Panc1 (cell line): ENCODE data around the gene RSU1. TPM values are rescaled to one million over a fixed set of nuclear protein-coding genes. Genes with fewer than 3 reads are reported as not detected.

Experiments used
- ATAC-seq: fragments of 200-7000 bp; cut with Tn5 transposase; 2 replicates; pipeline ENCODE4 v1.9.1; 2020; ENCODE audit warnings: mild to moderate bottlenecking, moderate library complexity
- BruUV-seq: library from RNA; stranded (reverse); fragments of 400-500 nt; replicated peaks from 2 replicates; lab custom pipeline; 2021; lab: Mats Ljungman, UMichigan
- CTCF ChIA-PET: fragments of 300-600 bp; sonication (Branson Sonifier 250); formaldehyde crosslinking; loops from one replicate; lab custom pipeline; 2022; ENCODE audit warnings: antibody characterized with exemption; lab: Charles Lee
- POLR2A ChIA-PET: fragments of 300-600 bp; sonication (Branson Sonifier 250); formaldehyde crosslinking; loops from one replicate; lab custom pipeline; 2022; ENCODE audit warnings: antibody characterized with exemption; lab: Charles Lee
- DNase-seq: peaks from one replicate; pipeline ENCODE4 v3.0.0-alpha.2; 2010; ENCODE audit warnings: low read depth, low spot score
- H3K27ac ChIP-seq: 2 replicates; pipeline ENCODE4 v1.5.1; 2011; ENCODE audit warnings: mild to moderate bottlenecking, low read length, inconsistent platforms
- H3K27me3 ChIP-seq: fragments of 200-500 bp; sonication (Bioruptor generic); 2 replicates; pipeline ENCODE4 v1.6.0; 2014; ENCODE audit warnings: low read length, inconsistent platforms; ENCODE audit not compliant: control insufficient read depth, insufficient read depth
- H3K36me3 ChIP-seq: fragments of 200-500 bp; sonication (Bioruptor generic); 2 replicates; pipeline ENCODE4 v1.5.1; 2014; ENCODE audit warnings: inconsistent platforms, mild to moderate bottlenecking, low read length, moderate library complexity; ENCODE audit not compliant: control insufficient read depth, insufficient read depth
- H3K4me1 ChIP-seq: 2 replicates; pipeline ENCODE4 v1.5.1; 2011; ENCODE audit warnings: inconsistent platforms, mild to moderate bottlenecking, low read length, moderate library complexity; ENCODE audit not compliant: control insufficient read depth, insufficient read depth
- H3K4me3 ChIP-seq, 2 experiments: 2 replicates each; pipeline ENCODE4 v1.5.1; 2011 to 2012; ENCODE audit warnings: low read depth in 2 of 2, low read length in 2 of 2, mild to moderate bottlenecking in 2 of 2, inconsistent platforms in 1 of 2, moderate library complexity in 1 of 2
- H3K9me3 ChIP-seq: fragments of 200-500 bp; sonication (Bioruptor generic); 2 replicates; pipeline ENCODE4 v1.5.1; 2014; ENCODE audit warnings: low read depth, mild to moderate bottlenecking, inconsistent platforms, low read length, moderate library complexity; ENCODE audit not compliant: control insufficient read depth, insufficient read depth
- CTCF ChIP-seq: fragments of 450-650 bp; IDR thresholded peaks from 2 replicates; pipeline ENCODE4 v1.5.1; 2017; ENCODE audit warnings: mild to moderate bottlenecking
- POLR2AphosphoS5 ChIP-seq: IDR thresholded peaks from 2 replicates; pipeline ENCODE4 v1.6.1; 2012; ENCODE audit warnings: mild to moderate bottlenecking, low read depth, low read length, moderate library complexity
- REST ChIP-seq, 2 experiments: IDR thresholded peaks; 2 replicates each; pipeline ENCODE4 v1.6.1; 2011 to 2012; ENCODE audit warnings: low read depth in 2 of 2, control low read depth in 1 of 2, low read length in 1 of 2, mild to moderate bottlenecking in 1 of 2, moderate library complexity in 1 of 2; ENCODE audit not compliant: insufficient read depth in 1 of 2
- SIN3A ChIP-seq: IDR thresholded peaks from 2 replicates; pipeline ENCODE4 v1.6.1; 2012; ENCODE audit warnings: low read depth, mild to moderate bottlenecking, low read length, moderate library complexity, borderline replicate concordance; ENCODE audit not compliant: insufficient read depth
- TCF7L2 ChIP-seq: IDR thresholded peaks from 2 replicates; pipeline ENCODE4 v1.6.1; 2011; ENCODE audit warnings: mild to moderate bottlenecking, low read depth, low read length, inconsistent platforms
- in situ Hi-C: cut with HindIII; loops from 2 replicates; pipeline ENCODE4 v1.10.0; 2016; ENCODE audit warnings: low sequenced_read_pairs, low pct_unique_long_range_greater_than_20kb
- intact Hi-C: fragments of 100-400 bp; cut with micrococcal nuclease; formaldehyde crosslinking; loops from one replicate; pipeline ENCODE4 v1.10.0; 2022; ENCODE audit not compliant: unreplicated experiment
- total RNA-seq: library from RNA; stranded (reverse); gene quantifications from one replicate; pipeline ENCODE4 v1.2.1, GENCODE V29; 2021; ENCODE audit not compliant: unreplicated experiment

Gene RSU1
- total RNA-seq, 1 experiment from 2014 or later: 55.6 TPM

GRCh38 chr10:16648366-16648765 is 168.9 kb downstream of the RSU1 start:
- CTCF ChIA-PET: interaction anchor here (0.6 kb wide), 1 partner anchor 210 kb away, joined by 3 read pairs; no protein-coding TSS in a partner anchor
- no peaks in the 10 kb centered on the region for H3K27me3 ChIP-seq
- DNase-seq: no peak
- H3K9me3 ChIP-seq: no peaks in the 10 kb centered on the region
- no TSS peak for BruUV-seq
- H3K27ac ChIP-seq: no peak overlapping the region
- ATAC-seq: no peak
- no peak for TF ChIP-seq TCF7L2
- no peak for TF ChIP-seq CTCF
- no peak for TF ChIP-seq SIN3A
- TF ChIP-seq POLR2AphosphoS5: no peak
- TF ChIP-seq REST (IDR thresholded peaks at IDR 0.05; ENCODE audit: insufficient read depth in 1 of 2, low read depth in 2 of 2, low read length in 1 of 2): no peak
- H3K4me3 ChIP-seq: no peak overlapping the region
- H3K4me1 ChIP-seq: peaks cover 7% of the 10 kb centered on the region
- H3K36me3 ChIP-seq: no peaks in the 10 kb centered on the region
- intact Hi-C loops (no loop called here), in situ Hi-C loops (no loop called here)
- POLR2A ChIA-PET: no interaction called here

- no TSS peak for BruUV-seq
- no peak for ATAC-seq
- Histone ChIP-seq H3K9me3 (no peaks in the 10 kb centered on the region), H3K27me3 (no peaks in the 10 kb centered on the region), H3K4me1 (peaks cover 7% of the 10 kb centered on the region), H3K27ac (no peak overlapping the region), H3K36me3 (no peaks in the 10 kb centered on the region), H3K4me3 (no peak overlapping the region)
- DNase-seq: no peak
- intact Hi-C loops: no loop called here
- TF ChIP-seq REST (IDR thresholded peaks at IDR 0.05; ENCODE audit: insufficient read depth in 1 of 2, low read depth in 2 of 2, low read length in 1 of 2) (no peak), TCF7L2 (no peak)
- in situ Hi-C loops: no loop called here
- POLR2A ChIA-PET: no interaction called here
- CTCF ChIA-PET: no interaction called here
Observed at GRCh38 chr10:16646181-16647059, 170.8 kb downstream of the RSU1 start.
